GM12875 (cell line): ENCODE measurements around the gene RGS3.

ENCODE experiments used
- H3K4me3 ChIP-seq: one replicate; pipeline ENCODE4 v1.5.1; 2011; ENCODE audit warnings: low read depth, low read length, control low read depth
- TF ChIP-seq, protein P1 (sequence below): IDR thresholded peaks from 2 replicates; pipeline ENCODE4 v1.5.1; 2011; ENCODE audit warnings: low read depth, mild to moderate bottlenecking, control low read depth, inconsistent platforms, low read length, moderate library complexity, borderline replicate concordance; ENCODE audit not compliant: insufficient read depth

The RGS3 gene

DNA sequence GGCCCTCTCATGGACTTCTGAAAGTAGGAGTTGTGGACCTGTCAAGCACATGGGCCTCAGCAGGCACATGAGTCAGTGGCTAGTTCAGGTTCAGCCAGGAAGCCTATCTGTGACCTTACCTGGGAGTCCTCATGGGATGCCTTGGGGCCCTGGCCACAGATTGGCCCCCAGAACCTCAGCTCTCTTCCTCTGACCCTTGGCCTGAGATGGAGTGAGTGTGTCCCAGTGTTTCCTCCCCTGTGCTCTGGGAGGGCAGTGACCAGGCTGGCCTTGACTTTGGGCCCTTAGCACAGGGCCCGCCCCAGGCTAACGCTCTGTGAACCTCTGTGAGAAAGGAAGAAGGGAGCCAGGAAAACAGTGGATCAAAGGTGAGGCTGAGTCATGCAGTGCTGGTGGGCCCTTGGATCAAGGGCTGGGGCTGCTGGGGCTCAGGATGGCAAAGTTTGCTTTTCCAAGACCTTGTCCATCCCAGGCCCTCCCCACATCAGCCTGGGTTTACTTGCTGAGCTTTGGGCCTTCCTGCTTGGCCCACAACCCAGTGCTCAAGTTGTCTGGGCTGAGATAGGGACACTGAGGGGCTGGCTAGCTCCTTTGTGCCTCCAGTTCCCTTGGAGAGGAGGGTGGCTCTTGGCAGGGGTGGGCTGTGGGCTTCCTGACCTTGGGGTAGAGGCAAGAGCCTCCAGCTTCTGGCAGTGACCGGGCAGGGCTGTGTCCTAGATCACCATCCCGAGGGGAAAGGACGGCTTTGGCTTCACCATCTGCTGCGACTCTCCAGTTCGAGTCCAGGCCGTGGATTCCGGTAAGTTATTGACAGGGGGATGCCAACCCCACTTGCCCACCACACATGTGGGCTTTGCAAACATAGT lies 41.4 kb downstream of the RGS3 start:
- TF ChIP-seq, protein P1, sequence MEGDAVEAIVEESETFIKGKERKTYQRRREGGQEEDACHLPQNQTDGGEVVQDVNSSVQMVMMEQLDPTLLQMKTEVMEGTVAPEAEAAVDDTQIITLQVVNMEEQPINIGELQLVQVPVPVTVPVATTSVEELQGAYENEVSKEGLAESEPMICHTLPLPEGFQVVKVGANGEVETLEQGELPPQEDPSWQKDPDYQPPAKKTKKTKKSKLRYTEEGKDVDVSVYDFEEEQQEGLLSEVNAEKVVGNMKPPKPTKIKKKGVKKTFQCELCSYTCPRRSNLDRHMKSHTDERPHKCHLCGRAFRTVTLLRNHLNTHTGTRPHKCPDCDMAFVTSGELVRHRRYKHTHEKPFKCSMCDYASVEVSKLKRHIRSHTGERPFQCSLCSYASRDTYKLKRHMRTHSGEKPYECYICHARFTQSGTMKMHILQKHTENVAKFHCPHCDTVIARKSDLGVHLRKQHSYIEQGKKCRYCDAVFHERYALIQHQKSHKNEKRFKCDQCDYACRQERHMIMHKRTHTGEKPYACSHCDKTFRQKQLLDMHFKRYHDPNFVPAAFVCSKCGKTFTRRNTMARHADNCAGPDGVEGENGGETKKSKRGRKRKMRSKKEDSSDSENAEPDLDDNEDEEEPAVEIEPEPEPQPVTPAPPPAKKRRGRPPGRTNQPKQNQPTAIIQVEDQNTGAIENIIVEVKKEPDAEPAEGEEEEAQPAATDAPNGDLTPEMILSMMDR, result no peak
- no peak overlapping the region for H3K4me3 ChIP-seq

DNA sequence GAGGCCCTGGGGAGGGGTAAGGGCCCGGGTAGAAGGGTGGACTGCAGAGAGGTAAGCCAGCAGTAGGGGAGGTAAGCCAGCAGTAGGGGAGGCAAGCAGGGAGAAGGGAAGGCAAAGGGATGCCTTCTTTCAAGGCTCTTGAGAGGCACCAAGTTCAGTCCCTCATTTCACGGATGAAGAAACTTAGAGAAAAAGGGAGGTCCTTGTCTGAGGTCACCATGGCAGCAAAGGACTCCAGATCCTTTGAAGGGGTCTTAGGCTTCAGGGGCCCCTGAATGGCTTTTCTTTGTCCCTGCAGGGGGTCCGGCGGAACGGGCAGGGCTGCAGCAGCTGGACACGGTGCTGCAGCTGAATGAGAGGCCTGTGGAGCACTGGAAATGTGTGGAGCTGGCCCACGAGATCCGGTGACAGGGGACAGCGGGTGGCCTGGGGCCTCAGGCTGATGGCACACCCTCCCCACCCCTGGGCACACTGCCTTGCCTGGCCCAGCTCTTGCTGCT lies 42.6 kb downstream of the RGS3 start:
- H3K4me3 ChIP-seq, result no peak overlapping the region
- TF ChIP-seq, protein P1, result no peak

DNA sequence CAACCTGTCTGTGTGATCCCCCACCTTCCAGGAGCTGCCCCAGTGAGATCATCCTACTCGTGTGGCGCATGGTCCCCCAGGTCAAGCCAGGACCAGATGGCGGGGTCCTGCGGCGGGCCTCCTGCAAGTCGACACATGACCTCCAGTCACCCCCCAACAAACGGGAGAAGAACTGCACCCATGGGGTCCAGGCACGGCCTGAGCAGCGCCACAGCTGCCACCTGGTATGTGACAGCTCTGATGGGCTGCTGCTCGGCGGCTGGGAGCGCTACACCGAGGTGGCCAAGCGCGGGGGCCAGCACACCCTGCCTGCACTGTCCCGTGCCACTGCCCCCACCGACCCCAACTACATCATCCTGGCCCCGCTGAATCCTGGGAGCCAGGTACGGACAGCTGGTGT lies 43.7 kb downstream of the RGS3 start:
- H3K4me3 ChIP-seq, result no peak overlapping the region
- TF ChIP-seq, protein P1, result no peak

DNA sequence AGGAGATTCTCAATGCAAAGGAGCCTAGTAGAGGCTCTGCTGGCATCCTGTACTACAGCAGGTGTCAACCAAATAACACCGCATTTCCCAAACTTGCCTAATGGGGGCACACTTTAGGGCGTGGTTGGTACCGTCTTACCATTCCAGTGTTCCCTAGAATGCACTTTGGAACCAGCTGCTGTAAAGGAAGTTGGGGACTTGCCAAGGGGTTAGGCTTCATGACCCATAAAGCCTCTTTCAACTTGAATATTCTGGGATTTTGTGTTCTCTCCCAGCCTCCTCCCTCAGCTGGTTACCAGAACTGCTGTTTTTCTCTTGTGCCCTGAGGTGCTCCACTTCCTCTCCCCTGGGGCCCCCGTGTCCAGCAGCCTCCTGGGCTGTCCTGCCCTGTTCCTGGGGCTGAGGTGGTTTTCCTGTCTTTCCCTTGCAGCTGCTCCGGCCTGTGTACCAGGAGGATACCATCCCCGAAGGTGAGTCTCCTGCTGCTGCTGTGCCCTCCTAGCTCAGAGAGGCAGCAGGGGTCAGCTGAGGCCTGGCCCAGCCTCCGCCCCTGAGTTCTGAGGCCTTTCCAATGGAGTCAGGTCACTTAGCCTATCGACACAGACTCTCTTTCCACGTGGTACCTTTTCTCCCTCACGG lies 44.7 kb downstream of the RGS3 start:
- TF ChIP-seq, protein P1, result peak; percentile 43; the same call in 1 of the 2 replicates
- no peak overlapping the region for H3K4me3 ChIP-seq

DNA sequence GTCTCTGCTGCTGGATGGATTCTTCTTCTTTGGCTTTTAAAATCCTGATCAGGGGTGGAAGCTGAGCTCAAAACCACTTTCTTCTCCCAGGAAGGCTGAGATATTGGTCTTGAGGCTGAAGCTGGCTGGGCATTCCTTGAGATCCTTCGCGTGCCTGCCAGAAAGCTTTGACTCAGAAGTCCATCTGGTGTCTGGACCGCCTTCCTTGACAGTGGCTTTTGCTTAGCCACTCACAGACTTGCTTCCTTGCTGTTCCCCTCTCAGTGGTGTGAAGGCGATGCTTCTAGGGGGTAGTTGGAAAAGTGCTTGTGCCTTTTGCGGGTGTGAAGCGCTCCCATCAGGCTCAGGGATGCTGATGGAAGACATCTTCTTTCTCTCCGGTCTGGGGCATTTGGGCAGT lies 45.9 kb downstream of the RGS3 start:
- TF ChIP-seq, protein P1, result no peak

DNA sequence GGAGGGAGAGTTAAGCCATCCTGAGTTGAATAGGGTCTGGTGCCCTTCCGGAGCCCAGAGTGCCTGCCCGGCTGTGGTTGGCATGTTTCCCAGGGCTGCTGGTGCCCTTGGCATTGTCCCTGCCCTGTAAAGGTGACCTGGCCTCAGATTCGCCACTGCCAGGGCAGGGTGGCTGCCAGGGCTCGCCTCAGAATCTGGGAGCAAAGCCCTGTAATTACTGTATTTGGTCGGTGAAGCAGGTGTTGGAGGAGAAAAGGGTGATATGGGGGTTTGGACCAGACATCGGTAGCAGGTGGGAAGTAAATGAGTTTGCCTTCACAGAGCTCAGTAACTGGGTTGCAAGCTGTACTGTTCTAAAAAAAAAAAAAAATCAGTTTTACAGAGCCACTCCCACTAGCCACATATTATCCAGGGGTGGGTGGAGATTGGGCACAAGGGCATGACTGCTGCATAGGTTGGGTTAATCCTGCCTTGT lies 47.6 kb downstream of the RGS3 start:
- no peak overlapping the region for H3K4me3 ChIP-seq
- TF ChIP-seq, protein P1, result no peak

More for the DNA sequence above, 45.9 kb downstream of the RGS3 start:
- no peak overlapping the region for H3K4me3 ChIP-seq
